Upper lobe of left lung (tissue), 6 donors: ENCODE results near the gene JPH4. TPM values are rescaled to one million over a fixed set of nuclear protein-coding genes. Genes with fewer than 3 reads are reported as not detected.

Experiments
- ATAC-seq, 2 donors: fragments of 200-7000 bp; cut with Tn5 transposase; one replicate each; pipeline ENCODE4 v1.9.1; 2022; ENCODE audit warnings: mild to moderate bottlenecking in 2 of 2, moderate library complexity in 2 of 2; ENCODE audit not compliant: low FRiP score in 2 of 2
- DNase-seq, 2 donors: peaks; one replicate each; pipeline ENCODE4 v3.0.0-alpha.2; 2019 to 2020
- H3K27ac ChIP-seq, 4 donors: fragments of 200-600 bp; sonication (generic); one replicate each; pipeline ENCODE4 v1.5.1; 2016 to 2019
- H3K27me3 ChIP-seq, 4 donors: fragments of 200-600 bp; sonication (generic); one replicate each; pipeline ENCODE4 v1.5.1; 2017 to 2019
- H3K36me3 ChIP-seq, 4 donors: fragments of 200-600 bp; sonication (generic); one replicate each; pipeline ENCODE4 v1.5.1; 2016 to 2019
- H3K4me1 ChIP-seq, 4 donors: fragments of 200-600 bp; sonication (generic); one replicate each; pipeline ENCODE4 v1.5.1; 2018 to 2019
- H3K4me3 ChIP-seq, 4 donors: fragments of 200-600 bp; sonication (generic); one replicate each; pipeline ENCODE4 v1.5.1; 2017 to 2019; ENCODE audit warnings: mild to moderate bottlenecking in 2 of 4, moderate library complexity in 1 of 4
- H3K9me3 ChIP-seq, 4 donors: fragments of 200-600 bp; sonication (generic); one replicate each; pipeline ENCODE4 v1.5.1; 2018 to 2019
- CTCF ChIP-seq, 6 experiments: fragments of 450-650 bp in 4 of 6; fragments of 200-600 bp in 2 of 6; sonication (generic) in 2 of 6; IDR thresholded peaks; one replicate each; pipeline ENCODE4 v1.5.1; 2016 to 2019; ENCODE audit warnings: antibody characterized with exemption in 6 of 6
- EP300 ChIP-seq, 4 donors: sonication (generic); formaldehyde crosslinking; IDR thresholded peaks; one replicate each; pipeline ENCODE4 v1.5.1; 2017; ENCODE audit warnings: antibody characterized with exemption in 4 of 4, control low read depth in 2 of 4
- POLR2A ChIP-seq, 4 donors: fragments of 450-650 bp; IDR thresholded peaks; one replicate each; pipeline ENCODE4 v1.5.1; 2016 to 2017; ENCODE audit warnings: antibody characterized with exemption in 4 of 4, mild to moderate bottlenecking in 2 of 4
- POLR2AphosphoS5 ChIP-seq, 2 donors: sonication (generic); formaldehyde crosslinking; IDR thresholded peaks; one replicate each; pipeline ENCODE4 v1.5.1; 2017; ENCODE audit warnings: antibody characterized with exemption in 2 of 2
- WGBS, 2 donors: methylation state at CpG; one replicate each; pipeline ENCODE4 v1.1.5; 2017 to 2018; 5-methylcytosine and 5-hydroxymethylcytosine counted together
- total RNA-seq, 6 donors: library from RNA; depleted of rRNA in 4 of 6; stranded (reverse); fragments of >200 nt in 4 of 6; gene quantifications; one replicate each; pipeline versions ENCODE4 v1.1.0 to v1.2.1, GENCODE V29; 2016 to 2021
- donor health status: DM: no; HTN: no; CAD: no; lungs with moderate emphysema.
- donor health status: DM: no; HTN: yes; CAD: no; lungs with severe emphysema.

Gene JPH4
- total RNA-seq, 6 donors from 2014 or later: 0.69 to 6.5 (median 2.5) TPM

GRCh38 chr14:23551266-23552028 lies 27.1 kb downstream of the JPH4 start, which contains the start of gene ZFHX2:
TSS of gene ZFHX2 (minus strand) at chr14:23551765. CDS start at chr14:23535325, 16,440 bp downstream.
- DNase-seq: peak; percentile 87 to 96

DNA sequence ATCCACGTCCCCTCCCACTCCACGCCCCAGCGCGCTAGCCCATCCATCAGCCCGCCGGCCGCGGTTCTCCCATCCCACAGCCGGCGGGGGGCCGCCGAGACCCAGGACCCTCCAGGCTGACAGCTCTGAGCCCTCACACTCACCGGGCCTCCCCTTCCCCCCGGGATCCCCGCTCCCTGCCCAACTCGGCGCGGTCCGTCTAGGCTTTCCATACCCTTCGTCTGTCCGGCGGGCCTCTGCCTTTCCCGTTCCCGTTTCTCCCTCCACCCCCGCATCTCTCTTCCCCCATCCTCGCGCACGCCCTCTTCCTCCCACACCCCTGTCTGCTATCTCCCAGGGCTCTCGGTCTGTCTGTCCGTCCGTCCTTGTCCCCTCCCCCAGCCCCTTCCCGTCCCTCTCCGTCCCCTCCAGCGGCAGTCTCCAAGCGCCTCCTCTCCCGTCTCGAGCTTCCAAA lies 27.8 kb downstream of the JPH4 start:
- WGBS, 2 donors: 2 to 3% methylated on average over 27 to 37 of the region's 37 CpGs
- Histone ChIP-seq H3K4me3 (peak overlapping the region; percentile 26 to 71 (median 60)), H3K27ac (peak overlapping the region in 2 of 4 donors; percentile 47 to 78), H3K4me1 (peaks cover 14 to 22% (median 19%) of the 10 kb centered on the region in 4 donors), H3K9me3 (no peaks in the 10 kb centered on the region), H3K36me3 (no peaks in the 10 kb centered on the region), H3K27me3 (no peaks in the 10 kb centered on the region)
- TF ChIP-seq POLR2AphosphoS5 (IDR thresholded peaks at IDR 0.05) (no peak), EP300 (IDR thresholded peaks at IDR 0.05) (no peak), CTCF (IDR thresholded peaks at IDR 0.05) (no peak), POLR2A (IDR thresholded peaks at IDR 0.05) (no peak)
- ATAC-seq (peak; percentile 3 to 50), DNase-seq (peak in 1 of 2 donors; percentile 84)

More at GRCh38 chr14:23551266-23552028, 27.1 kb downstream of the JPH4 start, which contains the start of gene ZFHX2:
- TF ChIP-seq POLR2A (IDR thresholded peaks at IDR 0.05) (peak in 1 of 4 donors; percentile 27), EP300 (IDR thresholded peaks at IDR 0.05) (no peak)
- Histone ChIP-seq H3K4me1 (peaks cover 15 to 24% (median 19%) of the 10 kb centered on the region in 4 donors), H3K27me3 (no peaks in the 10 kb centered on the region), H3K9me3 (no peaks in the 10 kb centered on the region), H3K27ac (peak within 1 kb of the TSS in 3 of 4 donors; percentile 35 to 78 (median 47)), H3K4me3 (peak within 1 kb of the TSS; percentile 26 to 71 (median 60)), H3K36me3 (no peaks in the 10 kb centered on the region)
- peak; percentile 60 to 85 for ATAC-seq
- 1 to 2% methylated on average over 49 of the region's 49 CpGs for WGBS, 2 donors

DNA sequence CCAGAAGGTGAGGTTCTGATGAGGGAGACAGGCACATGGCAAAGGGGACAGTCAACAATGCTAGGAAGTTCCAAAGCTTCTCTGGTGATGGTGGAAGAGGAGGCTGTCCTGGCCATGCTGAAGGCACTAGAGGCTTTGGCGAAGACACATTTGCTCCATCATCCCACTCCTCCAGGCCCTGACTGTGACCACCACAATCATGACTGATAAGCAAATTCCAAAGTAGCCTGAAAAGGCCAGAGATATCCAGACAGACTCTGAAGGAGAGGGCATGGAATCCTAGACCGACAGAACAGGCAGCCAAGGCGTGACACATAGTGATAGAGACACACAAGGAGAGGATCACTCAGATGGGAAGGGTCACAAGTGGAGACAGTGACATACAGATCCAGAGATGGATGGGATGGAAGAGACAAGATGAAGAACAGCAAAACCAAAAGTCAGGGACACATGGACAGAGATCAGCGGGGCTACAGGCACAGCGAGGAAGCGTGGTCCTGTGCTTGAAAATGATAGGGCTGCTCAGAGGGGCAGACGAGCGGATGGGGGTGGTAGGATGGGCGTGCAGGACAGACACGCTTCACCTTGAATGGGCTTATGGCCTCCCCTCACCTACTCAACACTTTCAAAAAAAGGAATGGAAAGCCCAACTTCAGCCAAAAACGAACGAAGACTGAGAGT lies 28.3 kb downstream of the JPH4 start:
- WGBS, 2 donors: 51 to 54% methylated on average over 12 of the region's 12 CpGs

GRCh38 chr14:23548351-23549318 lies 30.0 kb downstream of the JPH4 start:
- Histone ChIP-seq H3K36me3 (no peaks in the 10 kb centered on the region), H3K27ac (no peak overlapping the region), H3K9me3 (no peaks in the 10 kb centered on the region), H3K27me3 (no peaks in the 10 kb centered on the region), H3K4me3 (no peak overlapping the region), H3K4me1 (peaks cover 9 to 21% (median 14%) of the 10 kb centered on the region in 4 donors)
- DNase-seq (no peak), ATAC-seq (no peak)
- no peak for TF ChIP-seq POLR2AphosphoS5 (IDR thresholded peaks at IDR 0.05)
- TF ChIP-seq CTCF (IDR thresholded peaks at IDR 0.05): no peak
- TF ChIP-seq EP300 (IDR thresholded peaks at IDR 0.05): no peak
- TF ChIP-seq POLR2A (IDR thresholded peaks at IDR 0.05): no peak
- 70 to 71% methylated on average over 17 to 18 of the region's 18 CpGs for WGBS, 2 donors

More for the DNA sequence above, 28.3 kb downstream of the JPH4 start:
- TF ChIP-seq POLR2AphosphoS5 (IDR thresholded peaks at IDR 0.05): no peak
- no peak for TF ChIP-seq CTCF (IDR thresholded peaks at IDR 0.05)
- no peak for TF ChIP-seq POLR2A (IDR thresholded peaks at IDR 0.05)
- no peak for TF ChIP-seq EP300 (IDR thresholded peaks at IDR 0.05)
- DNase-seq (no peak), ATAC-seq (no peak)
- no peaks in the 10 kb centered on the region for H3K9me3 ChIP-seq
- no peaks in the 10 kb centered on the region for H3K36me3 ChIP-seq
- H3K27ac ChIP-seq: peak overlapping the region in 1 of 4 donors; percentile 47
- peak overlapping the region; percentile 26 to 71 (median 60) for H3K4me3 ChIP-seq
- H3K27me3 ChIP-seq: no peaks in the 10 kb centered on the region
- peaks cover 10 to 16% (median 14%) of the 10 kb centered on the region in 4 donors for H3K4me1 ChIP-seq
